Iris pigment epithelial cell (primary cell): Measurements from ENCODE around the gene GAPT.
"Not testable (repeated sequence)": the region's sequence is repeated elsewhere in the genome, so short reads cannot be mapped to it uniquely, and the experiment has no call there.

Experiments
- DNase-seq: peaks from one replicate; pipeline ENCODE4 v3.0.0-alpha.2; 2011; ENCODE audit warnings: low read depth

GAPT gene

GRCh38 chr5:58503390-58504046 is 12.3 kb downstream of the GAPT start:
- no peak for DNase-seq

GRCh38 chr5:58504766-58505165 is 13.5 kb downstream of the GAPT start:
- no peak for DNase-seq

GRCh38 chr5:58505502-58505901 is 14.3 kb downstream of the GAPT start:
- DNase-seq = no peak

- no peak for DNase-seq
Measured at GRCh38 chr5:58505971-58506640, 14.9 kb downstream of the GAPT start.

GRCh38 chr5:58507715-58508114 is 16.5 kb downstream of the GAPT start:
- DNase-seq = no peak

- no peak for DNase-seq
Measured at GRCh38 chr5:58517198-58517597, 26.0 kb downstream of the GAPT start.

- no peak for DNase-seq
Measured at GRCh38 chr5:58523956-58524355, 32.7 kb downstream of the GAPT start.

GRCh38 chr5:58524571-58524970 is 33.3 kb downstream of the GAPT start:
- DNase-seq = no peak

GRCh38 chr5:58530942-58531490 is 39.8 kb downstream of the GAPT start:
- DNase-seq = no peak

GRCh38 chr5:58541935-58542334 is 50.7 kb downstream of the GAPT start:
- not testable (repeated sequence) for DNase-seq

GRCh38 chr5:58542709-58543108 is 51.5 kb downstream of the GAPT start:
- no peak for DNase-seq

- no peak for DNase-seq
Measured at GRCh38 chr5:58543723-58544122, 52.5 kb downstream of the GAPT start.

GRCh38 chr5:58544195-58544594 is 53.0 kb downstream of the GAPT start:
- peak; percentile 9 for DNase-seq

GRCh38 chr5:58544926-58545325 is 53.7 kb downstream of the GAPT start:
- no peak for DNase-seq

- no peak for DNase-seq
Measured at GRCh38 chr5:58545912-58546311, 54.7 kb downstream of the GAPT start.
